GM15510 (cell line): ENCODE data around the gene HOMER2.

Source experiments
- POLR2A ChIP-seq: IDR thresholded peaks from 3 replicates; pipeline ENCODE4 v1.6.1; 2011; ENCODE audit warnings: borderline replicate concordance; ENCODE audit not compliant: insufficient read length; ENCODE audit errors: extremely low read depth

HOMER2 gene

DNA sequence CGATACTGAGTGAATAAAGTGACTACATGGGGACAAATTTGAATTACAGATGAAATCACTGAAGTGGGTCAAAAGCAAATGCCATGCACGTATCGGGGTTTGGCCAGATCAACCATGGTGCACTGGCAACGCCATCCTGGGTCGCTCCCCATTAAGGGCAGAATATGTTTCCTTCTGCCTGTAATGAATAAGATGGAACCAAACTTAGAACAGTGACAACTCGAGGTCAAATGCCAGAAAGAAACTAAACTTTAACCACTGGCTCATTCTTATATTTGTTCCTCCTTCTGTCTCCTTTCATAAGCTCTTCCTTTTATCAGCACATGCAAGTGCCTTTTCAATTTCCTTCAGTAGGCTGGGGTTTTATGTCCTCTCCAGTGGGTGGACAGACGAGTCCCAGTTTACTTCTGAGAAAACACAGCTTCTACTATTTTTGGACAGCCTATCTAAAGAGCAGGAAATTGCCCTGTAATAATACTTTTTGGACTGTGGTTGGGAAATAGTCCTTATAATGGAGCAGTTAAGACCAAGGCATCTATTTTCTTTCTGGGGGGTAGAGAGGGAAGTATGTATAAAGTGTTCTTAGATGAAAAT lies 81.7 kb downstream of the HOMER2 start:
- TF ChIP-seq POLR2A: no peak

DNA sequence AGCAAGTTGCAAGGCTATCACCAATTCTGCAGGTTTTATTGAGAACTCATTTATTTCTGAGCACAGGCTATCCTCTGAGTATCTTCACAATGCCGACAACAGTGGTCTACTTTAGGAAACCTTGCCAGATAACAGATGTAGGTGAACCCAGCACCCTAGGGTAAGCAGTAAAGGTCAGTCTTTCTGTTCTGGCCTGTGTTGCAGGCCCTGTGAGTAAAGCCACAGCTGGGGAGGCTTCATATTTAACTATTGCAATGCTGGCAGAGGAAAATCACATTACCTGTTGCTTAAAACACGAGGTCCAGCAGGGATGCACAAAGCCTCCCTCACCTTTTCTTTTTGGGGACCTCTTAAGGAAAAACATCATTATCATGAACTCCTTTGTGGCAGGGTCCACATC lies 87.6 kb downstream of the HOMER2 start:
- TF ChIP-seq POLR2A: no peak

DNA sequence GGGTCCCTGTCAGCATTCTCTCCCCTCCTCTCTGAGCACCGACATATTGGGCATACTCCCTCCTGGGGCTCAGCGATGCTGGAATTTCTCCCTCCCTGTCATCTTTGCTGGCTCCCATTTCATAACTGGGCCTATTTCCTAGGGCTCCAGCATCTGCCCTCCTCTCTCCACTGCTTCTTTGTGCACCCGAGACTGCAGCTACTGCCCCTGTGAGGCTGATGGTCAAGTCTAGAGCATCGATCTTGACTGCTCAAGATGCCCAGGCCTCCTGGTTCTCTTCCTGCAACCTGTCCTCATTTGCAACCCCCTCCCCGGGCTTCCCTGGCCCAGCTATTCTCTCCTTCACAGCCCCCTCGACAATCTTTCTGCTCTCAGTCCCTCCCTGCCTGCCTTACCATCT lies 89.6 kb downstream of the HOMER2 start:
- TF ChIP-seq POLR2A: no peak

DNA sequence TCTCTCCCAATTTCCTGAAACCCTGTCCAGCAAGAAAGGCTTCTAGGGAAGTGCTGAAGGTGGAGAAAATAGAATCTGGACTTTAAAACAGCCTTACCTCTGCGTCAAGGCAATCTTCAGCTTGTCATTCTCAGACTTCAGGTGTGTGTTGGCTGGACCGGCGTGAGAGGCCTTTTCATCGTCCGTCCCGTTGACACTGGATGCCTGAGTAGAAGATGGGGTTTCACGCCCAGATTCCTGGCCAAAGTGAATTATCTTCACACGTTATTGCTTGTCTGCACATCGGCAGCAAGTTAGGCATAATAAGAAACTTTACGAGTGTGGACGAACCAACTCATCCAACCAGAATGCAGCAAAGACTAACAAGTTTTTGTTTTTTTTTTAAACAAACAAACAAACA lies 93.6 kb downstream of the HOMER2 start:
- no peak for TF ChIP-seq POLR2A

DNA sequence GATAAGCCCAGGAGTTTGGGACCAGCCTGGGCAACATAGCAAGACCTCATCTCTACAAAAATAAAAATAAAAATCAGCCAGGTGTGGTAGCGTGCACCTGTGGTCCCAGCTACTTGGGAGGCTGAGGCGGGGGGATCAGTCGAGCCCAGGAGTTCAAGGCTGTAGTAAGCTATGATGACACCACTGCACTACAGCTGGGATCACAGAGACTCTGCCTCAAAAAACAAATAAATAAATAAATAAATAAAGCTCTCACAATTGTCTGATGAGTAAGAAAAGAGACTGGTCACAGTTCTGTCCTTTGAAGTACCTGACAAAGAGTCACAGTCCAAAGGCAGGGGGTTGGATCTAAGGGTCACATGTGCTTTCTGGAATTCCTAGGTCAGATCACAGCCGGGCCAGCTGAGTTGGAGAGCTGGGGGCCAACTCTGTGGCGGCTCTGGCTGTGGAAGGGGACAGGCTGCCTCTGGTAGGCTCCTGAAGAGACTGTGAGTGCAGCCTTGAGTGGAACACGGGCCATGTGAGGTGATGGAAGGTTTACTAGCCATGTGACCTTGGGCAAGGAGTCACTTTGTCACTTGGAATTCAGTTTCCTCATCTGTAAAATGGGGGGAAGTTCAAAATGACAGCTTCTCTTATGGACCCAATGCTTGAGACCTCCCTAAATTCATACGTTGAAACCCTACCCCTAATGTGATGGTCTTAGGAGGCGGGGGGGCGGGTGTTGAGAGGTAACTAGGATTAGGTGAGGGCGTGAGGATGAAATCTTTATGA lies 95.9 kb downstream of the HOMER2 start:
- no peak for TF ChIP-seq POLR2A

DNA sequence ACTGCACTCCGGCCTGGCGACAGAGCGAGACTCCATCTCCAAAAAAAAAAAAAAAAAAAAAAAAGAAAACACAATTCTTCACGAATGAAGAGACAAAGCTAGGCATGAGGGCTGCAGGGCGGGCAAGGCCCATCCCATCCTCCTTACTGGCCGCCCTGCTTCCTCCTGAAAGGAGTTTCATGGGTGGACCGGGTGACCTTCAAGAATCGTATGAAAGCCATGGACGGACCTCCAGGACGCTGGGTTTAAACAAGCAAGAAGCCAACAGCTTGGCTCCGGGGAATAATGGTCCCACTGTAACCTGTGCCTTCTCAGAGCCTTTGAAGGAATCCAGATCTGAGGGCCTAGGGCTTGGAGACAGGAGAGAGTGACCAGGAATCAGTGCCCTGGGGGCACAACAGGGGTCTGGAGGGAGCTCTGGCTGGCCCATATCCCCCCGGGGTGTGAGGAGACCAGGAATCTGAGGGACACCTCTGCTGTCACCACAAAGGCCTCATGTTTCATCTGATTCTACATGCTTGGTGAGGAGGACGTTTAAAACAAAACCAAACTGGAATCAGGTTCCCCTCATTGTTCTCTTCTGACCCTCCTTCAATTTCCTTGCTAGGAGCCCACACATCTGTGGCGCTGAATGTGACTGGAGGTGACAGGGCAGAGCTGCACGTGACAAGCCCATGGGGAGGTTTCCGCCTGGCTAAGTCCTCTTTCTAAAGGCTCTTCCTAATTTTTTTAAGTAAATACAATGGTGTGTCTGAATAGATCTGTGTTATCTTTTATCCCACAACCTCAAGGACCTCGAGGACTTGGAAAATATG lies 97.0 kb downstream of the HOMER2 start:
- TF ChIP-seq POLR2A: no peak

DNA sequence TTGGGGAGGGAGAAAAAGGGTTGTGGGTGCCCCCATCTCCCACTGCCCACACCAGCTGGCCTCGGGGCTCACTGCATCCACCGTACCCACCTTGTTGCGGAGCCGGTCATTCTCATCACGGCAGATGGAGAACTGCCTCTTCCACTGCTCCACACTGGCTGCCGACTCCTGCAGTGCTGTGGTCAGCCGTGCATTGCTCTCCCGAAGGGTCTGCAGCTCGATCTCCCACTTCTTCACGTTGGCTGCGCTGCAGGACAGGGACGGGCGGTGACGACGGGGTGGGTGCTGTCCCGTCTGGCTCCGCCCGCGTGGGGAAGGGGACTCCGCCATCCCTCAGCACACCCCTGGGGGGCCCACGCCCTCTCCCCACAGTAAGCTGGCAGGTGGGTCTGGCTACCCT lies 98.0 kb downstream of the HOMER2 start:
- TF ChIP-seq POLR2A: no peak

DNA sequence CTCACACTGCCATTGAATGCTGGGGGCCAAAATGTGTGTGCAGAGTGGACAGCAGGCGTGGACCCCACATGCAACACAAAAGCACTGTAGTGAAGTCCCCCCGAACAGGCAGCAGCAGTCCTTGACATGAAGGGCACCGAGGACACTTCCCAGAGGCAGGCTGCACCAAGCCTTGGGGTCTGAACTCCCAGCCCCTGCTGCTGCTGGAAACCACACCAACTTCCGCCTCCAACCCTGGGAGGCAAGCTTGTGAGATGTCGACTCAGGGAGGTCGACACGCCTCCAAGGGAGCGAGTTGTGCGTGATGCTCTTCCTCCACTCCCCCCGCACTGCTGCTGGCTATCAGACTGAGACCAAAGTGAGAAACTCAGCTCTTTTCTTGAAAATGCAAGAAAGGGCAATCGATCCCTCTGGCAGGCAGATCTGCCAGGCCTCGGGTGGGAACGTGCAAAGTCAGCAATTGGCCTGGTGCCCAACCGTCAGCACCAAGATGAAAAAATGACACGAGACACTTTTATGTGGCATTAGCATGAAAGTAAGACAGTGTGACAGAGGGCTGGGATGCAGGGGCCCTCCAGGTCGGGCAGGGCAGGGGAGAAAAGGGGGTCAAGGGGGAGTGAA lies 99.5 kb downstream of the HOMER2 start:
- TF ChIP-seq POLR2A: no peak

DNA sequence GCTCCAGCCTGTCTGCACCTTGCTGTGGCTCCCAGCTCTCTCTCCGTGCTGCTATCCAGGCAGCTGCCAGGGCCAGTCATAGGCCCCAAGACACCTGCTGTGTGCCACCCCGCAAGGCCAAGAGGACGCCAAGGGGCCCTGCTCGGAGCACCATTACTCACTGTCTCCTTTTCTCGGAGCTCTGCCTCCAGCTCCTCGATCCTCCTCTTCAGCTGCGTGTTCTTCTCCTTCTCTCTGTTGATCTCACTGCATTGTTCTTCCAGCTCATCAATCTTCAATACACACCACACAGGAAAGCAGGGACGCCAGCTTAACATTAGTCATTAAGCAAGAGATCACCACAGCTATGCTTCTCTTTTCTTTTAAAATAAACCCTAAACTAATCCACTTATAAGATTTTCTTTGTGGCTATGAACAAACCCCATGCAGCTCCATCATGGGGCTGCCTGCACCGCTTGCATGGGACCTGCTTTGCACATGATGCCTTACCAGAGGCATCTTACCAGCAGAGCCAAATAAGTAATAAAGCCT lies 100.5 kb downstream of the HOMER2 start:
- TF ChIP-seq POLR2A: no peak

DNA sequence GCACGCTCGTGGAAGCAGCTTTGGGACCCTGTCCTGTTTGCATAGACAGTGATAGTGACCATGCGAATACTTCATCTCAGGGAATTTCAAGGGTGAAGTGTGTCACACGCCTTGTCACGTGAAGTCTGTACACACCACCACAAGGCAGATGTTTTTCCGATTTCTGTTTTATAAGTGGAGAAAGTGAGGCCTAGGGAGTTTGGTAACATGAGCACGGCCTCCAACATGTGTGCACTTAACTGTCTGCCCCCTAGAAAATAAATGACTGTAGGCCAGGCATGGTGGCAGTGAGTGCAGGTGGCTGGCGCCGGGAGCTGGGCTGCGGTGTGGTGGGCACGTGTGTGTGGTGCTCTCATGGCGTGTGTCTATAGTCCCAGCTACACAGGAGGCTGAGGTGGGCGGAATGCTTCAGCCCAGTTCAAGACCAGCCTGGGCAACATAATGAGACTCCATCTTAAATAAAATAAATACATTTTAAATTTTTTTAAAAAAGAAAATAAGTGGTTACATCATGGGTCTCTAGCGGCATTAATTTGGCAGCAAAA lies 101.1 kb downstream of the HOMER2 start:
- no peak for TF ChIP-seq POLR2A

DNA sequence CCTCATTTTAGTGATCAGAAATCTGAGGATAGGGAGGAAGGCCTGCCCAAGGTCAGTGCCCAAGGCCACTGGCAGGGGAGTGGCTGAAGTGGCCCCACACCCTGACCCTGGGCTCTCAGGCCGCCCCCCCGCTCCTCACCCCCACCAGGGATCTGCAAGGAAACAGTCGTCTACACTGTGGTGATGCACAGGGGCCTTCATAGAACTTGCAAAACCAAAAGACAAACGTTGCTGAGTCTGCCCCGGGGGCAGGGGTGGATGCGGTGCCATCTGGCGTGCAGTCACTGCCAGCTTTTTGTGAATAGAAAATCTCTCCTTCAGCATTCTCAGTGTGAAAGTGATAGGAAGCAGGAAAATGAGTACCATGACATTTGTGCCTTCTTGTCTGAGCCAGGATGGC lies 101.8 kb downstream of the HOMER2 start:
- no peak for TF ChIP-seq POLR2A

DNA sequence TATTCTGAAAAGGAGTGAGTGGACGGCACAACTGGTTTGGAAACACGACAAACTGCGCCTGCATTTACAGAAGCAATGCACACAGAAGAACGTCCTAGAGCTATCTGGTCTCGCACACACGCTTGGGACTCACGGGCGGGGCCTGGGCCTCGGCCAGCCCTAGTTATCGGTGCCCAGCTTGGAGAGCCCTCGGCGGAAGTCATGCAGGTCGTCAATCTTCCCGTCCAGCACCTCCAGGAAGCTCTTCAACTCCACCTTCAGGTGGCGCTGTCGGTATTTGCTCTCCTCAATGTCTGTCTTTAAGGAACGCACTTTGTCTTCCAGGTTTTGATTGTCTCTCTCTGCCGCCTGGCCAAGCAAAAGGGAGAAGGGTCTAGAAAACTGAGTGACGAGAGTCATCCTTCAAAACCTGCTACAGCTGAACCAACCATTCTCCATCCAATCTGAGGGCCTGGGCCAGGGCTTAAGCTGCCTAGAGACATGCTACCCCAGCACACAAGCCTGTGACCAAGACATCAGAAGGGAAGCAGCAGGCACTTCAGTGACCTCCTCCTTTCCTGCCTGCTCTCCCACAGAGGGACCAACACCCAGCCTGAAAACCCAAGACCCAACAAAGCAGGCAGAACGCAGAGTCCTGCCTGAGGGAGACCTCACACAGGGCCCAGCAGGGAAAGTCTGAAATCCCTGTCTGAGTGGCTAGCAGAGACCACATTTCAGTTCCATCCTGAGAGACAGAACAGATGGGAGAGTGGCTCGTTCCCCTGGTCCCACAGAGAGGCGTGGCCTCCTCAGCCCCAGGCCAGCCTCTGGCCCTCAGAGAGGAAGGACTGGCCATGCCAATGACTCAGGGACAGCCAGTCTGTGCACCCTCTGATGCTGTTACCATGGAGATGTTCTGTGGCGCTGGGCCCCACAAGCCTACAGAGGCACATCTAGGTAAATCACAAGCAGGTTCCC lies 102.7 kb downstream of the HOMER2 start:
- no peak for TF ChIP-seq POLR2A

DNA sequence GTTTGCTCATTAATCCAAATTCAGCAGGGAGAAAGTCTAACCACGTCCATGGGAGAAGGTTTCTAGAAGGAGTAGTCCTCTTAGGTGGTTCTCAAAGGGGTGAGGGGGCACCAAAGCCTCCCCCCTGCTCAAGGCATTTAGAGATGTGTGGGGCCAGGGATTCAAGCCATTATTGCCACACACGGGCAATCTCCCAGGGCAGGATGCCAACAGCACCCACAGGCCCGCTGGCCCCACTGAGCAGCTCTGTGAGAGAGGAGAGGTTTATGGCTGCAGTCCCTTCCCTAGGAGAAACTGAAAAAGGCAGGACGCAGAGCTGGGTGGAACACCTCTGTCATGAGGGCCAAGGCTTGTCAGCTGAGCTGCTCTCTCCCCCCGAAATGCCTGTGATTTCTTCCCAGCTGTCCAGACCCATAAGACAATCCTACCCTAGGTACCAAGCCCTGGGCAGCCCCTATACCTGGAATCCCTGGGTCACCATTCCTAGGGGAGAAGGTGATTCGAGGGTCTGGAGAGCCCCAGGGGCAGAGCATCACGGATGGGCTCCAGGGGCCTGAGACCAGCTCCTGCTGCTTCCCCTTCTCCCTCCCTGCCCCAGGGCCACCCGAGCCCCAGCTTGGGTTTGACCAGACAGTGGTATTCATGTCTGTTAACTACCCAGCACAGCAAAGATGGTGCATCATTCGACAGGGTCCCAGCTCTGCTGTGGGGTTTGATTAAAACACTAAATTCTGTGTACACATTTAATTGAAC lies 104.1 kb downstream of the HOMER2 start:
- no peak for TF ChIP-seq POLR2A
